Measurements from ENCODE around the gene ASB14.

GRCh38 chr3:57261929-57262328 lies 30.6 kb downstream of the ASB14 start:
- TF ChIP-seq CTCF (IDR thresholded peaks at IDR 0.05) = no peak
- TF ChIP-seq POLR2AphosphoS5 (IDR thresholded peaks at IDR 0.05) = no peak
- TF ChIP-seq POLR2A (IDR thresholded peaks at IDR 0.05) = no peak
